Measurements from ENCODE around the gene FKBP1A. TPM values are rescaled to one million over a fixed set of nuclear protein-coding genes. Genes with fewer than 3 reads are reported as not detected.

Gene FKBP1A
- total RNA-seq, 2 donors from 2014 or later, result 103 to 161 TPM

DNA sequence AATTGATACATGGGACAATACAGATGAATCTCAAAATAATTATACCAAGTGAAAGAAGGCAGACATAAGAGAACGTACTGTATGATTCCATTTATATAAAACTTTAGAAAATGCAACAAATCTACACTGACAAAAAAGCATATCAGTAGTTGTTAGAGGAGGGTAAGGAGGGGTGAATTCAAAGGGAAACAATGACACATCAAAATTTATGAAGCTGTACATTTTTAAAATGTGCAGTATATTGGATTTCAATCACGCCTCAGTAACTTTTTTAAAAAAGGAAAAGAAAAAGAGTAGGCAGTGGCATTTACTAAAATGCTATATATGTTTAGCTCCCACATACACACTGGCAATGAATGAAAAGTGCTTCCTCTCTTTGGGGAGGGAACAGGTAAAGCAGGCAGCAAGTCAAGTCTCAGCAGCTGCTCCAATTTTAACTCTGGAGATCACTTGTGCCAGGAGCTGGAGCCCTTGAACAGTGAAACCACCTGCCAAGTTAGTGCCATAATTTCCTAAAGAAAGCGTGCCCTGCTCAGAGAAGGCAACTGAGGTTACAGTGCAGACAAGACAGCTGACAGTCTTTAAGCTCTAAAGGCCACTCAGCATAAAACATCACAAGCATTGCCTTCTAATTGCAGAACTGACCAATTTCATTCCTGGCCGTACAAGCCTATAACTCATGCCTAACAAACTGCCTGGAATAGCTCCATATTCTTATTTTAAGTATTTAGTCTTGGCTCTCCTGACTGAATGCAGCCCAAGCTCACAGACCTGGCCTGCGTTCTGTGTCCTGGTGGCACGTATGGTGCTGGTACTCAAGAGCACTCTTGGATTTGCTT, 10.9 kb downstream of the FKBP1A start:
- DNase-seq (ENCODE audit: low spot score), result no peak
- H3K36me3 ChIP-seq, result no peaks in the 10 kb centered on the region
- no peaks in the 10 kb centered on the region for H3K27me3 ChIP-seq (replicated peaks; ENCODE audit: insufficient read depth)
- peaks cover 4% of the 10 kb centered on the region for H3K4me1 ChIP-seq (replicated peaks)
- 28% methylated on average over 6 of the region's 6 CpGs for WGBS
- no peaks in the 10 kb centered on the region for H3K9me3 ChIP-seq
- peak overlapping the region; percentile 5 to 13 for H3K27ac ChIP-seq
- no peak overlapping the region for H3K4me3 ChIP-seq
- TF ChIP-seq POLR2AphosphoS5 (IDR thresholded peaks at IDR 0.05), result peak; percentile 28
- TF ChIP-seq, protein P1, sequence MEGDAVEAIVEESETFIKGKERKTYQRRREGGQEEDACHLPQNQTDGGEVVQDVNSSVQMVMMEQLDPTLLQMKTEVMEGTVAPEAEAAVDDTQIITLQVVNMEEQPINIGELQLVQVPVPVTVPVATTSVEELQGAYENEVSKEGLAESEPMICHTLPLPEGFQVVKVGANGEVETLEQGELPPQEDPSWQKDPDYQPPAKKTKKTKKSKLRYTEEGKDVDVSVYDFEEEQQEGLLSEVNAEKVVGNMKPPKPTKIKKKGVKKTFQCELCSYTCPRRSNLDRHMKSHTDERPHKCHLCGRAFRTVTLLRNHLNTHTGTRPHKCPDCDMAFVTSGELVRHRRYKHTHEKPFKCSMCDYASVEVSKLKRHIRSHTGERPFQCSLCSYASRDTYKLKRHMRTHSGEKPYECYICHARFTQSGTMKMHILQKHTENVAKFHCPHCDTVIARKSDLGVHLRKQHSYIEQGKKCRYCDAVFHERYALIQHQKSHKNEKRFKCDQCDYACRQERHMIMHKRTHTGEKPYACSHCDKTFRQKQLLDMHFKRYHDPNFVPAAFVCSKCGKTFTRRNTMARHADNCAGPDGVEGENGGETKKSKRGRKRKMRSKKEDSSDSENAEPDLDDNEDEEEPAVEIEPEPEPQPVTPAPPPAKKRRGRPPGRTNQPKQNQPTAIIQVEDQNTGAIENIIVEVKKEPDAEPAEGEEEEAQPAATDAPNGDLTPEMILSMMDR (IDR thresholded peaks at IDR 0.05), result no peak
- intact Hi-C loops (cut with DNase I), result no loop called here

DNA sequence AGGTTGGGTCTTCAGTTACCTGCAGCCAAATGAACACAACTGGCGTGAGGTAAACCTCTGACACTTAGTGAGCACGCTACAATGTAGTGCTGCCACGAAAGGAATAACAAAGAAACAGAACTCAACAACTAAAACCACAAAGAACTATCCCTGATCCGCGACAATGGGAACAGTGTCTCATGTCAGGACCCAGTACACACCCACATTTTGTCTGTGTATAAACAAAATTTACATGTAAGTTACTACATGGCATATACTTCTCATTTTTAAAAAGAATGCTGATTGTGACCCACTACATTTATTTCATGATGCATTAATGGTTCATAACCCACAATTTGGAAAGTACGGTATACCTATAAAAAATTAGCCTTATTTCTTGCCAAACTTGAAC, 14.1 kb downstream of the FKBP1A start:
- WGBS, result 78% methylated on average over 6 of the region's 6 CpGs
- Histone ChIP-seq H3K9me3 (no peaks in the 10 kb centered on the region), H3K4me1 (replicated peaks) (peaks cover 4% of the 10 kb centered on the region), H3K27me3 (replicated peaks; ENCODE audit: insufficient read depth) (no peaks in the 10 kb centered on the region), H3K4me3 (no peak overlapping the region), H3K36me3 (no peaks in the 10 kb centered on the region), H3K27ac (no peak overlapping the region)
- TF ChIP-seq POLR2A (IDR thresholded peaks at IDR 0.05), result no peak
- no peak for TF ChIP-seq POLR2AphosphoS5 (IDR thresholded peaks at IDR 0.05)
- TF ChIP-seq, protein P1 (IDR thresholded peaks at IDR 0.05), result no peak
- DNase-seq (ENCODE audit: low spot score), result no peak
- intact Hi-C loops (cut with DNase I), result no loop called here

GRCh38 chr20:1377984-1378734, 14.7 kb downstream of the FKBP1A start:
- 73% methylated on average over 6 of the region's 6 CpGs for WGBS
- TF ChIP-seq, protein P1 (IDR thresholded peaks at IDR 0.05), result no peak
- TF ChIP-seq POLR2A (IDR thresholded peaks at IDR 0.05) (no peak), POLR2AphosphoS5 (IDR thresholded peaks at IDR 0.05) (no peak)
- H3K27me3 ChIP-seq (replicated peaks; ENCODE audit: insufficient read depth), result no peaks in the 10 kb centered on the region
- peaks cover 4% of the 10 kb centered on the region for H3K4me1 ChIP-seq (replicated peaks)
- H3K9me3 ChIP-seq, result no peaks in the 10 kb centered on the region
- DNase-seq (ENCODE audit: low spot score), result no peak
- no peak overlapping the region for H3K27ac ChIP-seq
- no peaks in the 10 kb centered on the region for H3K36me3 ChIP-seq
- no peak overlapping the region for H3K4me3 ChIP-seq
- intact Hi-C loops (cut with DNase I), result no loop called here

DNA sequence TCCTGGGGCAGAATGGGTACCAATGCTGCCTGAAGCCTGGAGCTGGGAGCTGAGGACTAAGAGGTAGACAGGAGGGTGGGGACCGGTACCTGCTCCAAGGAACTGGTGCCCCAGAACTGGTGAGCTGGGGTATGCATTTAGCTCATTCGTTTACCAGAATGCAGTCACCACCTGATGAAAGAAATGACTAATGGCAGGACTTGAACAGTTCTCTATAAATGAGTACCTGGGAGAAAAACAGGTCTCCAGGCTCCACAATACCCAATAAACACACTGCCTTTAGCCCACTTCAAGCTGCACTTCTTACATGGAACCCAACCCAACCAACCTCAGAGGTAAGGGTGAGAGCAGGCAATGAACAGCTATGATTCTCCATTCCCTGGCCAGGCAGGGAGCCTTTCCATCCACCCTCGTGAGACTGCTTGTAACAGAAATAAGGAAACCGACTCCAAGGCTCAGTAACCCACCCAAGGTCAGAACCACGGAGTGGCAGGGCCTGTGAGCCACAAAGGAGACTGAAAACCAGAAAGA, 15.4 kb downstream of the FKBP1A start:
- H3K4me3 ChIP-seq, result no peak overlapping the region
- no peaks in the 10 kb centered on the region for H3K36me3 ChIP-seq
- H3K27me3 ChIP-seq (replicated peaks; ENCODE audit: insufficient read depth), result no peaks in the 10 kb centered on the region
- no peak for DNase-seq (ENCODE audit: low spot score)
- no peaks in the 10 kb centered on the region for H3K9me3 ChIP-seq
- peaks cover 4% of the 10 kb centered on the region for H3K4me1 ChIP-seq (replicated peaks)
- no peak overlapping the region for H3K27ac ChIP-seq
- intact Hi-C loops (cut with DNase I), result no loop called here
- 85% methylated on average over 5 of the region's 5 CpGs for WGBS
- no peak for TF ChIP-seq POLR2AphosphoS5 (IDR thresholded peaks at IDR 0.05)
- no peak for TF ChIP-seq POLR2A (IDR thresholded peaks at IDR 0.05)
- TF ChIP-seq, protein P1 (IDR thresholded peaks at IDR 0.05), result no peak

Measured in prostate gland (tissue), 2 donors.